ENCODE results near the gene COMMD8. TPM values are rescaled to one million over a fixed set of nuclear protein-coding genes. Genes with fewer than 3 reads are reported as not detected.

COMMD8 gene
- total RNA-seq, 1 donor from 2014 or later: 8.2 TPM

- DNase-seq: no peak
- no peaks in the 10 kb centered on the region for H3K4me1 Mint-ChIP-seq (ENCODE audit: low read depth, unreplicated experiment)
- H3K36me3 Mint-ChIP-seq (ENCODE audit: unreplicated experiment): no peaks in the 10 kb centered on the region
- no peaks in the 10 kb centered on the region for H3K27me3 Mint-ChIP-seq (ENCODE audit: unreplicated experiment)
- H3K27ac Mint-ChIP-seq (ENCODE audit: unreplicated experiment): no peak overlapping the region
- H3K9me3 Mint-ChIP-seq (ENCODE audit: unreplicated experiment): no peaks in the 10 kb centered on the region
- H3K4me3 Mint-ChIP-seq (ENCODE audit: unreplicated experiment): no peak overlapping the region
- no peak for TF ChIP-seq CTCF (IDR thresholded peaks at IDR 0.05; ENCODE audit: partially characterized antibody, unreplicated experiment)
These were observed 19.5 kb downstream of the COMMD8 start for GRCh38 chr4:47444031-47444430.

- no peaks in the 10 kb centered on the region for H3K9me3 Mint-ChIP-seq (ENCODE audit: unreplicated experiment)
- no peaks in the 10 kb centered on the region for H3K27me3 Mint-ChIP-seq (ENCODE audit: unreplicated experiment)
- H3K27ac Mint-ChIP-seq (ENCODE audit: unreplicated experiment): no peak overlapping the region
- no peaks in the 10 kb centered on the region for H3K36me3 Mint-ChIP-seq (ENCODE audit: unreplicated experiment)
- DNase-seq: no peak
- H3K4me1 Mint-ChIP-seq (ENCODE audit: low read depth, unreplicated experiment): no peaks in the 10 kb centered on the region
- TF ChIP-seq CTCF (IDR thresholded peaks at IDR 0.05; ENCODE audit: partially characterized antibody, unreplicated experiment): no peak
- H3K4me3 Mint-ChIP-seq (ENCODE audit: unreplicated experiment): no peak overlapping the region
These were observed 20.5 kb downstream of the COMMD8 start for GRCh38 chr4:47442980-47443379.

GRCh38 chr4:47434931-47435330, 28.6 kb downstream of the COMMD8 start:
- Mint-ChIP-seq H3K27me3 (ENCODE audit: unreplicated experiment) (peaks cover 2% of the 10 kb centered on the region), H3K27ac (ENCODE audit: unreplicated experiment) (no peak overlapping the region), H3K36me3 (ENCODE audit: unreplicated experiment) (no peaks in the 10 kb centered on the region), H3K9me3 (ENCODE audit: unreplicated experiment) (no peaks in the 10 kb centered on the region), H3K4me3 (ENCODE audit: unreplicated experiment) (no peak overlapping the region), H3K4me1 (ENCODE audit: low read depth, unreplicated experiment) (no peaks in the 10 kb centered on the region)
- TF ChIP-seq CTCF (IDR thresholded peaks at IDR 0.05; ENCODE audit: partially characterized antibody, unreplicated experiment): no peak
- DNase-seq: no peak

GRCh38 chr4:47432749-47433148, 30.8 kb downstream of the COMMD8 start:
- TF ChIP-seq CTCF (IDR thresholded peaks at IDR 0.05; ENCODE audit: partially characterized antibody, unreplicated experiment): no peak
- Mint-ChIP-seq H3K36me3 (ENCODE audit: unreplicated experiment) (no peaks in the 10 kb centered on the region), H3K4me3 (ENCODE audit: unreplicated experiment) (no peak overlapping the region), H3K4me1 (ENCODE audit: low read depth, unreplicated experiment) (no peaks in the 10 kb centered on the region), H3K27me3 (ENCODE audit: unreplicated experiment) (peaks cover 2% of the 10 kb centered on the region), H3K9me3 (ENCODE audit: unreplicated experiment) (no peaks in the 10 kb centered on the region), H3K27ac (ENCODE audit: unreplicated experiment) (no peak overlapping the region)
- DNase-seq: no peak

- Mint-ChIP-seq H3K36me3 (ENCODE audit: unreplicated experiment) (no peaks in the 10 kb centered on the region), H3K9me3 (ENCODE audit: unreplicated experiment) (no peaks in the 10 kb centered on the region), H3K27me3 (ENCODE audit: unreplicated experiment) (peaks cover 4% of the 10 kb centered on the region), H3K4me1 (ENCODE audit: low read depth, unreplicated experiment) (no peaks in the 10 kb centered on the region), H3K4me3 (ENCODE audit: unreplicated experiment) (no peak overlapping the region), H3K27ac (ENCODE audit: unreplicated experiment) (no peak overlapping the region)
- TF ChIP-seq CTCF (IDR thresholded peaks at IDR 0.05; ENCODE audit: partially characterized antibody, unreplicated experiment): no peak
- DNase-seq: no peak
These were observed 35.6 kb downstream of the COMMD8 start for GRCh38 chr4:47427935-47428334.

Data from glutamatergic neuron (in vitro differentiated cells).